H1 (cell line): ENCODE data around the gene DDX3X. TPM values are rescaled to one million over a fixed set of nuclear protein-coding genes. Genes with fewer than 3 reads are reported as not detected.

ENCODE experiments used
- CTCF ChIA-PET: fragments of 300-600 bp; sonication (Branson Sonifier 250); formaldehyde crosslinking; loops from one replicate; lab custom pipeline; 2021; ENCODE audit not compliant: partially characterized antibody; lab: Charles Lee
- POLR2A ChIA-PET: fragments of 300-600 bp; sonication (Branson Sonifier 250); formaldehyde crosslinking; loops from one replicate; lab custom pipeline; 2021; ENCODE audit warnings: inconsistent platforms; ENCODE audit not compliant: partially characterized antibody; lab: Charles Lee
- DNase-seq, 2 experiments: peaks; one replicate each; pipeline versions ENCODE4 v3.0.0 to v3.0.0-alpha.2; 2010 to 2022; ENCODE audit warnings: low spot score in 2 of 2, low read depth in 1 of 2, mixed read lengths in 1 of 2
- FAIRE-seq: peaks from 2 replicates; lab custom pipeline; 2011; peaks lifted over from hg19 to GRCh38; lab: Jason Lieb, UNC
- H2AFZ ChIP-seq: 2 replicates; pipeline ENCODE4 v1.8.1; 2012; ENCODE audit warnings: low read length, inconsistent platforms
- H2AK5ac ChIP-seq: 2 replicates; pipeline ENCODE4 v1.6.1; 2013; ENCODE audit warnings: low read depth, low read length
- H2BK120ac ChIP-seq: replicated peaks from 2 replicates; pipeline ENCODE3; 2013; ENCODE audit warnings: low read depth, low read length, inconsistent platforms
- H2BK12ac ChIP-seq: 2 replicates; pipeline ENCODE4 v1.6.1; 2013; ENCODE audit warnings: low read depth, low read length
- H2BK15ac ChIP-seq: 2 replicates; pipeline ENCODE4 v1.6.1; 2013; ENCODE audit warnings: low read length
- H2BK20ac ChIP-seq: 2 replicates; pipeline ENCODE4 v1.6.1; 2013; ENCODE audit warnings: low read length
- H2BK5ac ChIP-seq: 2 replicates; pipeline ENCODE4 v1.6.1; 2013; ENCODE audit warnings: low read depth, low read length
- H3K14ac ChIP-seq: 2 replicates; pipeline ENCODE4 v1.6.1; 2013; ENCODE audit warnings: inconsistent platforms; ENCODE audit not compliant: insufficient read length
- H3K18ac ChIP-seq: 2 replicates; pipeline ENCODE4 v1.6.1; 2013; ENCODE audit warnings: low read length; ENCODE audit errors: extremely low read depth
- H3K23ac ChIP-seq: 2 replicates; pipeline ENCODE4 v1.6.1; 2013; ENCODE audit warnings: inconsistent platforms; ENCODE audit not compliant: insufficient read length
- H3K23me2 ChIP-seq: 2 replicates; pipeline ENCODE4 v1.6.1; 2013; ENCODE audit warnings: low read depth, low read length
- H3K27ac ChIP-seq: 2 replicates; pipeline ENCODE4 v1.6.1; 2011; ENCODE audit warnings: low read depth, low read length, inconsistent platforms
- H3K27me3 ChIP-seq, 4 experiments: replicated peaks in 1 of 4; 1 replicate in 1 of 4; 2 replicates in 3 of 4; pipeline versions ENCODE4 v1.6.1 to v1.8.1; 2011 to 2013; ENCODE audit warnings: low read length in 3 of 4, mild to moderate bottlenecking in 3 of 4, inconsistent platforms in 2 of 4, mixed read lengths in 2 of 4, moderate library complexity in 1 of 4; ENCODE audit not compliant: control insufficient read depth in 3 of 4, insufficient read depth in 3 of 4; ENCODE audit errors: extremely low read depth in 1 of 4
- H3K36me3 ChIP-seq, 4 experiments: 2 replicates each; pipeline versions ENCODE4 v1.6.1 to v1.8.1; 2011 to 2013; ENCODE audit warnings: mild to moderate bottlenecking in 4 of 4, low read length in 3 of 4, moderate library complexity in 2 of 4, control low read depth in 1 of 4, inconsistent platforms in 1 of 4; ENCODE audit not compliant: insufficient read depth in 4 of 4, control insufficient read depth in 2 of 4
- H3K4ac ChIP-seq: replicated peaks from 2 replicates; pipeline ENCODE3; 2013; ENCODE audit warnings: low read length, low read depth, mixed read lengths, inconsistent platforms; ENCODE audit not compliant: insufficient read length
- H3K4me1 ChIP-seq, 4 experiments: replicated peaks in 1 of 4; 1 replicate in 1 of 4; 2 replicates in 3 of 4; pipeline versions ENCODE4 v1.6.1 to v1.8.1; 2011 to 2013; ENCODE audit warnings: low read length in 3 of 4, inconsistent platforms in 2 of 4, mixed read lengths in 1 of 4; ENCODE audit not compliant: insufficient read depth in 4 of 4, control insufficient read depth in 3 of 4
- H3K4me2 ChIP-seq, 2 experiments: 2 replicates each; pipeline versions ENCODE4 v1.6.1 to v1.8.1; 2011 to 2013; ENCODE audit warnings: low read depth in 2 of 2, low read length in 2 of 2, control low read depth in 1 of 2, inconsistent platforms in 1 of 2, mild to moderate bottlenecking in 1 of 2; ENCODE audit not compliant: insufficient read depth in 1 of 2
- H3K4me3 ChIP-seq, 4 experiments: fragments of 200-600, 300-600 bp in 1 of 4; sonication (generic), shearing (Covaris generic), sonication (Bioruptor Twin) in 1 of 4; 2 replicates each; pipeline versions ENCODE4 v1.5.1 to v1.8.1; 2011 to 2016; ENCODE audit warnings: low read length in 4 of 4, low read depth in 3 of 4, control low read depth in 2 of 4, inconsistent platforms in 2 of 4, mild to moderate bottlenecking in 2 of 4, mixed read lengths in 1 of 4, moderate library complexity in 1 of 4; ENCODE audit not compliant: insufficient read depth in 2 of 4; ENCODE audit errors: extremely low read depth in 1 of 4
- H3K56ac ChIP-seq: replicated peaks from 2 replicates; pipeline ENCODE3; 2013; ENCODE audit warnings: low read depth, mild to moderate bottlenecking, mixed read lengths, low read length, inconsistent platforms; ENCODE audit not compliant: insufficient read length
- H3K79me1 ChIP-seq: 2 replicates; pipeline ENCODE4 v1.6.1; 2013; ENCODE audit warnings: low read depth, low read length, control low read depth
- H3K79me2 ChIP-seq, 2 experiments: 2 replicates each; pipeline versions ENCODE4 v1.6.1 to v1.8.1; 2012 to 2013; ENCODE audit warnings: low read length in 2 of 2, mild to moderate bottlenecking in 2 of 2, inconsistent platforms in 1 of 2; ENCODE audit not compliant: insufficient read depth in 2 of 2, control insufficient read depth in 1 of 2
- H3K9ac ChIP-seq, 4 experiments: replicated peaks in 1 of 4; 1 replicate in 1 of 4; 2 replicates in 3 of 4; pipeline versions ENCODE4 v1.6.1 to v1.8.1; 2011 to 2013; ENCODE audit warnings: low read depth in 3 of 4, low read length in 3 of 4, control low read depth in 2 of 4, mild to moderate bottlenecking in 2 of 4, moderate library complexity in 2 of 4, inconsistent platforms in 1 of 4; ENCODE audit errors: extremely low read depth in 1 of 4
- H3K9me3 ChIP-seq, 2 experiments: 2 replicates each; pipeline versions ENCODE4 v1.6.1 to v1.8.1; 2012 to 2013; ENCODE audit warnings: mild to moderate bottlenecking in 2 of 2, moderate library complexity in 2 of 2, control low read depth in 1 of 2, inconsistent platforms in 1 of 2, low read depth in 1 of 2, low read length in 1 of 2, mixed read lengths in 1 of 2; ENCODE audit not compliant: insufficient read depth in 2 of 2
- H4K20me1 ChIP-seq, 2 experiments: replicated peaks in 1 of 2; 2 replicates each; pipeline versions ENCODE3 to v1.8.1; 2011 to 2013; ENCODE audit warnings: inconsistent platforms in 2 of 2, low read length in 2 of 2, mild to moderate bottlenecking in 1 of 2; ENCODE audit not compliant: insufficient read depth in 2 of 2, control insufficient read depth in 1 of 2
- H4K5ac ChIP-seq: 2 replicates; pipeline ENCODE4 v1.6.1; 2013; ENCODE audit warnings: low read length, low read depth, mixed read lengths, inconsistent platforms; ENCODE audit not compliant: insufficient read length
- H4K8ac ChIP-seq: 2 replicates; pipeline ENCODE4 v1.8.0; 2013; ENCODE audit warnings: mild to moderate bottlenecking, moderate library complexity, low read length, inconsistent platforms; ENCODE audit not compliant: insufficient read depth; ENCODE audit errors: extremely low read depth
- H4K91ac ChIP-seq: replicated peaks from 2 replicates; pipeline ENCODE3; 2013; ENCODE audit warnings: low read length, mixed read lengths, inconsistent platforms; ENCODE audit not compliant: insufficient read length
- RBBP5 ChIP-seq: IDR thresholded peaks from 2 replicates; pipeline ENCODE4 v1.7.1; 2012; ENCODE audit warnings: low read depth, mild to moderate bottlenecking, inconsistent platforms, low read length, moderate library complexity, borderline replicate concordance
- USF2 ChIP-seq: IDR thresholded peaks from 2 replicates; pipeline ENCODE4 v1.6.1; 2011; ENCODE audit warnings: low read length, improper control_type of control experiment
- WGBS, 2 experiments: shearing (Covaris generic) in 1 of 2; methylation state at CpG; one replicate each; pipeline versions ENCODE4 v1.1.6 to v1.1.7; 2013 to 2015; ENCODE audit warnings: low lambda C conversion rate in 2 of 2, mixed read lengths in 2 of 2, inconsistent platforms in 1 of 2, low coverage in 1 of 2, missing lambda C conversion rate in 1 of 2; ENCODE audit not compliant: insufficient replicate concordance in 2 of 2, insufficient coverage in 1 of 2, insufficient read length in 1 of 2; ENCODE audit errors: extremely low coverage in 1 of 2, missing lambda C conversion rate in 1 of 2; 5-methylcytosine and 5-hydroxymethylcytosine counted together
- polyA plus RNA-seq, 7 experiments: library from polyadenylated mRNA; depleted of rRNA in 3 of 7; stranded (reverse) in 5 of 7; unstranded in 2 of 7; fragments of >200 nt in 5 of 7; fragments of 200-250 nt in 2 of 7; gene quantifications; 1 replicate in 5 of 7; 2 replicates in 1 of 7; 4 replicates in 1 of 7; pipeline versions ENCODE4 v1.2.1 to v1.2.3, GENCODE V29; 2011 to 2013; ENCODE audit warnings: missing spikeins in 2 of 7, mixed read lengths in 2 of 7
- total RNA-seq: library from RNA; stranded (reverse); fragmentation: NEBNext Ultra II Directional; extraction: Animal tissue kit (Norgen Biotek cat#: 25700); gene quantifications from 2 replicates; pipeline ENCODE4 v1.2.1, GENCODE V29; 2021

Gene DDX3X
- total and polyA plus RNA-seq, 2 of the 8 experiments (the other 6 are each of a cell fraction or from before 2014, with no cell fraction given): 39.4 to 291 TPM

GRCh38 chrX:41350150-41350975 is 16.4 kb downstream of the DDX3X start:
- Histone ChIP-seq H3K14ac (no peak overlapping the region), H4K91ac (no peak overlapping the region), H3K27ac (no peak overlapping the region), H2BK12ac (no peak overlapping the region), H3K4ac (no peak overlapping the region), H3K4me2 (no peak overlapping the region), H3K79me2 (peaks cover 0 to 2% of the 10 kb centered on the region in 2 experiments; a peak in 1 of 4 replicates), H3K23me2 (no peaks in the 10 kb centered on the region), H2BK5ac (no peak overlapping the region), H2BK15ac (no peak overlapping the region), H3K4me1 (peaks cover 0 to 3% (median 0%) of the 10 kb centered on the region in 4 experiments; a peak in 2 of 7 replicates), H2AK5ac (no peak overlapping the region), H3K9ac (no peak overlapping the region), H2BK120ac (no peak overlapping the region), H4K8ac (no peak overlapping the region), H4K20me1 (peaks cover 0 to 6% of the 10 kb centered on the region in 2 experiments), H3K4me3 (no peak overlapping the region), H3K36me3 (peaks cover 5 to 40% (median 27%) of the 10 kb centered on the region in 4 experiments; a peak in 7 of 8 replicates), H3K18ac (no peak overlapping the region), H2BK20ac (no peak overlapping the region), H3K56ac (no peak overlapping the region), H3K9me3 (no peaks in the 10 kb centered on the region), H3K23ac (no peak overlapping the region), H3K79me1 (no peaks in the 10 kb centered on the region), H3K27me3 (no peaks in the 10 kb centered on the region), H4K5ac (no peak overlapping the region), H2AFZ (no peak overlapping the region)
- FAIRE-seq (no peak), DNase-seq (no peak)
- WGBS, 2 experiments: 86% methylated on average over 6 of the region's 6 CpGs; no CpG with 5 or more reads in 1 of the 2 experiments
- ChIA-PET CTCF (no interaction called here), POLR2A (interaction anchor here (0.6 to 3.6 kb wide), 16 partner anchors 8 to 125 kb away, joined by 3 to 20 read pairs (median 4); partner anchors contain the start of gene DDX3X)
- no peak for TF ChIP-seq RBBP5
- no peak for TF ChIP-seq USF2
